Endothelial cell of umbilical vein (primary cell): ENCODE results near the gene PAX8. TPM values are rescaled to one million over a fixed set of nuclear protein-coding genes. Genes with fewer than 3 reads are reported as not detected.

Experiments used
- BruUV-seq: library from RNA; stranded (reverse); fragments of 400-500 nt; replicated peaks from 2 replicates; lab custom pipeline; 2021; lab: Mats Ljungman, UMichigan
- CTCF ChIA-PET: fragments of 300-600, 350-600 bp; sonication (Branson Sonifier 250); formaldehyde crosslinking; loops from one replicate; lab custom pipeline; 2021; ENCODE audit warnings: antibody characterized with exemption, inconsistent platforms; lab: Charles Lee
- POLR2A ChIA-PET: fragments of 300-600, 350-600 bp; sonication (Branson Sonifier 250); formaldehyde crosslinking; loops from one replicate; lab custom pipeline; 2021; ENCODE audit warnings: antibody characterized with exemption, inconsistent platforms; lab: Charles Lee
- DNase-seq: peaks from one replicate; pipeline ENCODE4 v3.0.0-alpha.2; 2011; ENCODE audit warnings: low read depth, low spot score
- FAIRE-seq: peaks from 2 replicates; lab custom pipeline; 2011; peaks lifted over from hg19 to GRCh38; lab: Jason Lieb, UNC
- H2AFZ ChIP-seq: 2 replicates; pipeline ENCODE4 v1.6.0; 2012; ENCODE audit warnings: low read depth, low read length, control low read depth, inconsistent platforms
- H3K27ac ChIP-seq: 2 replicates; pipeline ENCODE4 v1.5.1; 2011; ENCODE audit warnings: low read depth, mild to moderate bottlenecking, control low read depth, low read length, moderate library complexity; ENCODE audit not compliant: insufficient read depth
- H3K27me3 ChIP-seq, 2 experiments: 2 replicates each; pipeline versions ENCODE4 v1.6.0 to v1.6.1; 2011; ENCODE audit warnings: low read length in 2 of 2, mixed read lengths in 1 of 2; ENCODE audit not compliant: control insufficient read depth in 2 of 2, insufficient read depth in 2 of 2
- H3K36me3 ChIP-seq, 2 experiments: 2 replicates in 1 of 2; 3 replicates in 1 of 2; pipeline ENCODE4 v1.5.1; 2011; ENCODE audit warnings: low read length in 2 of 2, mild to moderate bottlenecking in 1 of 2, moderate library complexity in 1 of 2; ENCODE audit not compliant: control insufficient read depth in 2 of 2, insufficient read depth in 2 of 2; ENCODE audit errors: extremely low read depth in 1 of 2
- H3K4me1 ChIP-seq: 3 replicates; pipeline ENCODE4 v1.5.1; 2011; ENCODE audit warnings: mild to moderate bottlenecking, low read length; ENCODE audit not compliant: control insufficient read depth, insufficient read depth; ENCODE audit errors: extremely low read depth
- H3K4me2 ChIP-seq: 2 replicates; pipeline ENCODE4 v1.6.1; 2011; ENCODE audit warnings: low read length, control low read depth, mixed read lengths; ENCODE audit not compliant: insufficient read depth
- H3K4me3 ChIP-seq, 3 experiments: fragments of 200-600 bp in 1 of 3; sonication (generic), shearing (Covaris generic) in 1 of 3; replicated peaks in 1 of 3; 2 replicates each; pipeline ENCODE4 v1.5.1; 2011 to 2016; ENCODE audit warnings: control low read depth in 3 of 3, low read length in 3 of 3, mild to moderate bottlenecking in 2 of 3, inconsistent platforms in 1 of 3, low read depth in 1 of 3, moderate library complexity in 1 of 3; ENCODE audit not compliant: insufficient read depth in 1 of 3
- H3K79me2 ChIP-seq: 2 replicates; pipeline ENCODE4 v1.6.0; 2012; ENCODE audit warnings: low read length, inconsistent platforms; ENCODE audit not compliant: control insufficient read depth, insufficient read depth
- H3K9ac ChIP-seq: replicated peaks from 2 replicates; pipeline ENCODE3; 2011; ENCODE audit warnings: low read length, control low read depth; ENCODE audit not compliant: insufficient read depth; ENCODE audit errors: extremely low read depth
- H3K9me1 ChIP-seq: replicated peaks from 3 replicates; pipeline ENCODE4 v1.6.0; 2011; ENCODE audit warnings: mild to moderate bottlenecking, low read length; ENCODE audit not compliant: control insufficient read depth, insufficient read depth; ENCODE audit errors: extremely low read depth
- H3K9me3 ChIP-seq: replicated peaks from 2 replicates; pipeline ENCODE4 v1.5.1; 2012; ENCODE audit warnings: low read length, inconsistent platforms; ENCODE audit not compliant: control insufficient read depth, insufficient read depth
- H4K20me1 ChIP-seq: replicated peaks from 2 replicates; pipeline ENCODE3; 2011; ENCODE audit warnings: mild to moderate bottlenecking, low read length; ENCODE audit not compliant: control insufficient read depth, insufficient read depth; ENCODE audit errors: extremely low read depth
- CTCF ChIP-seq, 2 donors: IDR thresholded peaks; 1 replicate in 1 of 2; 2 replicates in 1 of 2; pipeline ENCODE4 v1.5.1; 2011; ENCODE audit warnings: low read length in 2 of 2, mild to moderate bottlenecking in 2 of 2, moderate library complexity in 2 of 2, control low read depth in 1 of 2, inconsistent platforms in 1 of 2, low read depth in 1 of 2; ENCODE audit not compliant: insufficient read depth in 1 of 2; ENCODE audit errors: extremely low read depth in 1 of 2
- EZH2 ChIP-seq: IDR thresholded peaks from 2 replicates; pipeline ENCODE4 v1.6.1; 2012; ENCODE audit warnings: borderline replicate concordance, low read depth, mild to moderate bottlenecking, moderate library complexity, low read length, inconsistent platforms; ENCODE audit not compliant: severe bottlenecking
- FOS ChIP-seq: IDR thresholded peaks from 2 replicates; pipeline ENCODE4 v1.6.1; 2011; ENCODE audit warnings: mild to moderate bottlenecking, low read length, moderate library complexity, borderline replicate concordance; ENCODE audit not compliant: insufficient read depth
- GATA2 ChIP-seq: IDR thresholded peaks from 2 replicates; pipeline ENCODE4 v1.7.0; 2011; ENCODE audit warnings: low read depth, mild to moderate bottlenecking, moderate library complexity, mixed read lengths, low read length; ENCODE audit not compliant: insufficient read length, insufficient read depth
- JUN ChIP-seq: IDR thresholded peaks from 2 replicates; pipeline ENCODE4 v1.6.1; 2011; ENCODE audit warnings: borderline replicate concordance, low read depth; ENCODE audit not compliant: insufficient read length, insufficient read depth
- MAX ChIP-seq: IDR thresholded peaks from 2 replicates; pipeline ENCODE4 v1.6.1; 2011; ENCODE audit not compliant: insufficient read depth, insufficient read length
- MYC ChIP-seq: IDR thresholded peaks from one replicate; pipeline ENCODE4 v1.6.1; 2011; ENCODE audit warnings: mild to moderate bottlenecking, low read depth, low read length
- POLR2A ChIP-seq: IDR thresholded peaks from 2 replicates; pipeline ENCODE4 v1.6.1; 2012; ENCODE audit warnings: low read depth, mild to moderate bottlenecking, control low read depth, low read length
- POLR2AphosphoS5 ChIP-seq: IDR thresholded peaks from 2 replicates; pipeline ENCODE4 v1.6.1; 2012; ENCODE audit warnings: low read depth, mild to moderate bottlenecking, control low read depth, low read length, moderate library complexity; ENCODE audit not compliant: insufficient read depth
- dilution Hi-C: fragments of 300-500 bp; cut with MboI; formaldehyde crosslinking; loops from one replicate; pipeline ENCODE4 v1.15.0; 2019; ENCODE audit warnings: low sequenced_read_pairs; ENCODE audit not compliant: extremely low pct_ligation_motif_present
- intact Hi-C: fragments of 100-400 bp; cut with micrococcal nuclease; formaldehyde crosslinking; loops from one replicate; pipeline ENCODE4 v1.10.0; 2022
- polyA plus RNA-seq, 4 experiments: library from polyadenylated mRNA; depleted of rRNA in 3 of 4; stranded (reverse) in 3 of 4; unstranded in 1 of 4; fragments of >200 nt; gene quantifications; 2 replicates each; pipeline versions ENCODE4 v1.2.1 to v1.2.3, GENCODE V29; 2011 to 2012; ENCODE audit warnings: missing spikeins in 1 of 4
- total RNA-seq: library from RNA; stranded (reverse); gene quantifications from 2 replicates; pipeline ENCODE4 v1.2.3, GENCODE V29; 2021

PAX8 gene
- total and polyA plus RNA-seq, 2 donors (not counting 3 experiments of a cell fraction or from before 2014, with no cell fraction given): 0.22 to 0.62 TPM

- ChIA-PET POLR2A (no interaction called here), CTCF (interaction anchor here (1.5 kb wide), 1 partner anchor 9 kb away, joined by 6 read pairs; no protein-coding TSS in a partner anchor)
- DNase-seq (no peak), FAIRE-seq (no peak)
- H3K9me1 ChIP-seq: no peaks in the 10 kb centered on the region
- intact Hi-C loops (no loop called here), dilution Hi-C loops (no loop called here)
- H3K36me3 ChIP-seq: no peaks in the 10 kb centered on the region
- BruUV-seq: no TSS peak
- no peak overlapping the region for H2AFZ ChIP-seq
- H3K9ac ChIP-seq: no peak overlapping the region
- no peaks in the 10 kb centered on the region for H3K9me3 ChIP-seq
- no peak overlapping the region for H3K4me3 ChIP-seq
- no peak overlapping the region for H3K27ac ChIP-seq
- H3K27me3 ChIP-seq: no peaks in the 10 kb centered on the region
- no peak for TF ChIP-seq JUN
- no peak for TF ChIP-seq MAX
- no peak for TF ChIP-seq EZH2
- TF ChIP-seq FOS: no peak
- TF ChIP-seq POLR2A: no peak
- TF ChIP-seq MYC: no peak
- no peak for TF ChIP-seq GATA2
- TF ChIP-seq POLR2AphosphoS5: no peak
- TF ChIP-seq CTCF (IDR thresholded peaks at IDR 0.05; ENCODE audit: extremely low read depth in 1 of 2, insufficient read depth in 1 of 2, low read depth in 1 of 2, low read length in 2 of 2): no peak
- no peaks in the 10 kb centered on the region for H3K4me1 ChIP-seq
- no peak overlapping the region for H3K4me2 ChIP-seq
- H4K20me1 ChIP-seq: no peaks in the 10 kb centered on the region
- H3K79me2 ChIP-seq: no peaks in the 10 kb centered on the region
Measured at GRCh38 chr2:113184531-113185230, 94.0 kb downstream of the PAX8 start.
